ENCODE data around the gene OR7A17.

Gene OR7A17

DNA sequence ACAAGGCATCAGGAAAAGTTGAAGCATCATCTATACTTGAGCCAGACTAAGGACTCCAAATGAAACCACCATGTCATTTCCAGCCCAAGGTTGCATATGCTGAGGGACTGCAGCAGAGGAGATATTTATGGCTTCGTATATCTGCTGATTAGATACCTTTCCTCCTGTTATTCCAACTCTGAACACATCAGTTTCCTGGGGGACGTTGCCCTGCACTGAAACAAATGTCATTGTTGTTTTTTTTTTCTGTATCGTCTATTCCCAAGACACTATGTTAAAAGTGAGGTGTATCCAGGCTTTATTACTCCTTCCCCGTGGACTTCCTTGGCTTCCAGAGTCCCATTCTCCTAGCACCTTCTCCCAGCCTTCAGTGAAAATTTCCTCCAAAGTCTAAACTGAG lies at the start of gene OR7A17:
Gene OR7A17 (minus strand): TSS at position 101 of the 400 bp plus-strand sequence. CDS start 4,777 bp downstream, outside the sequence.
- DNase-seq = no peak

DNA sequence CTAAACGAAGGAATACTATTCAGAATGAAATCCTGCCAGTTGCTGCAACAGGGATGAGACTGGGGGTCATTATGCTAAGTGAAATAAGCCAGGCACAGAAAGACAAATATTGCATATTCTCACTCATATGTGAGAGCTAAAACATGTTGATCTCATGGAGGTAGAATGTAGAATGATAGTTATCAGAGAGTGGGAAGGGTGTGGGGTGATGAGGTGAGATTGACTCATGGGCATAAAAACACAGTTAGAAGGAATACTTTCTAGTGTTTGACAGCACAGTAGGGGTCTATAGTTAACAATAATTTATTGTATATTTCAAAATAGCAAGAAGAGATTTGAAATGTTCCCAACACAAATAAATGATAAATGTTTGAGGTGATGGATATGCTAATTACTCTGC lies 47.6 kb upstream of the OR7A17 start:
- no peak for DNase-seq

DNA sequence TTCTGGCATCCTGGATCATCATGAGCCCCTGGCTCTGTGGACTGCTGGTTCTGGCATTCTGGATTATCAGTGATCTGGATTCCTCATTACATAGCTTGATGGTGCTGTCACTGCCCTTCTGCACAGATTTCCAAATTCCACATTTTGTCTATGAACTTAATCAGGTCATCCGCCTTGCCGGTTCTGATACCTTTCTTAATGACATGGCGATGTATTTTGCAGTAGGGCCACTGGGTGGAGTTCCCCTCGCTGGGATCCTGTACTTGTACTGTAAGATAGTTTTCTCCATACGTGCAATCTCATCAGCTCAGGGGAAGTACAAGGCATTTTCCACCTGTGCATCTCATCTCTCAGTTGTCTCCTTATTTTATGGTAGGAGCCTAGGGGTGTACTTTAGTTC lies 30.9 kb upstream of the OR7A17 start:
- no peak for DNase-seq

DNA sequence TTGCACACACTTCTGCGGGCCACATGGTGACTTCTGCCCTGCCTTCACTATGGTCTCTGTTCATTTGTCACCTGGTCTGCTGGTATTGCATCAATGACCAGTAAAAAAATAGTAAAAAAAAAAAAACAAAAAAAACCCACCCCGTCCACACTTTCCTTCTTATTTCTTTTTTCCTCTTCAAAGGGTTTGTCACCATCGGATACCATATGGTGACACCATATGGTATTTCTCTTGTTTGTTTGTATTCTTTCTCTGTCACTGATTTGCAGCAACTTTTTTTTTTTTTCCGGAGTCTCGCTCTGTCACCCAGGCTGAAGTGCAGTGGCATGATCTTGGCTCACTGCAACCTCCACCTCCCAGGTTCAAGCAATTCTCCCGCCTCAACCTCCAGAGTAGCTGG lies 29.2 kb upstream of the OR7A17 start:
- DNase-seq = no peak

DNA sequence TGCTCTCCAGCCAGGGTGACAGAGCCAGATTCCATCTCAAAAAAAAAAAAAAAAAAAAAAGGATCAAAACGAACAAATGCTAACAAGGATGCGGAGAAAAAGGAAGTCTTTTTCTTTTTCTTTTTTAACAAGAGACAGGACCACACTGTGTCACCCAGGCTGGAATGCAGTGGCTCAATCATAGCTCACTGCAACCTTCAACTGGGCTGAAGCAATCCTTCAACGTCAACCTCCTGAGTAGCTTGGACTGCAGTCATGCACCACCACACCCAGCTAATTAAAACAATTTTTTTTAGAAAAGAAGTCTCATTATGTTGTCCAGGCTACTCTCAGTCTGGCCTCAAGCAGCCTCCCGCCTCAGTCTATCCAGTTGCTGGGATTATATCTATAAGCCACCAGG lies 20.8 kb upstream of the OR7A17 start:
- DNase-seq = no peak

DNA sequence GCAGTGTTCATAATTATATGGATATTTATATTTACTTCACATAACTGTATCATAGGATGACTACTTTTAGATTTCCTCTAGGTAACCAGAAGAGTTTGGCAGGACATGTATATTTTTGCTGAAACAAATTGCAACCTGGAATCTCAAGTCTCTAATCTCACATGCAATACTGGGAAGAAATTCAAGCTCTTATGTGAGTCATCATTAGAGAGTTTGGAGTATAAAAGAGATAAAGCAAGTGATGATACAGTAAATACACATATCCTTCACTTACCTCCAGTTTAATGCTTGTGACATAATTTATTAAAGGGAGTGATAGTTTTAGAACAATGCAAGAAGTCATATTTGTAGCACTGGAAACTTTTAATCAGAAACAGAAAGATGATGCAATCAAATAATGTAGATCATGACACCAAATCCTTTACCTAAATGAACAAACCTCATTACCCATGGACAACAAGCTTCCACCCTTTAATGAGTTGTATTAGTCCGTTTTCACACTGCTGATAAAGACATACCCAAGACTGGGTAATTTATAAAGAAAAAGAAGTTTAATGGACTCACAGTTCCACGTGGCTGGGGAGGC lies 15.8 kb upstream of the OR7A17 start:
- no peak for DNase-seq

DNA sequence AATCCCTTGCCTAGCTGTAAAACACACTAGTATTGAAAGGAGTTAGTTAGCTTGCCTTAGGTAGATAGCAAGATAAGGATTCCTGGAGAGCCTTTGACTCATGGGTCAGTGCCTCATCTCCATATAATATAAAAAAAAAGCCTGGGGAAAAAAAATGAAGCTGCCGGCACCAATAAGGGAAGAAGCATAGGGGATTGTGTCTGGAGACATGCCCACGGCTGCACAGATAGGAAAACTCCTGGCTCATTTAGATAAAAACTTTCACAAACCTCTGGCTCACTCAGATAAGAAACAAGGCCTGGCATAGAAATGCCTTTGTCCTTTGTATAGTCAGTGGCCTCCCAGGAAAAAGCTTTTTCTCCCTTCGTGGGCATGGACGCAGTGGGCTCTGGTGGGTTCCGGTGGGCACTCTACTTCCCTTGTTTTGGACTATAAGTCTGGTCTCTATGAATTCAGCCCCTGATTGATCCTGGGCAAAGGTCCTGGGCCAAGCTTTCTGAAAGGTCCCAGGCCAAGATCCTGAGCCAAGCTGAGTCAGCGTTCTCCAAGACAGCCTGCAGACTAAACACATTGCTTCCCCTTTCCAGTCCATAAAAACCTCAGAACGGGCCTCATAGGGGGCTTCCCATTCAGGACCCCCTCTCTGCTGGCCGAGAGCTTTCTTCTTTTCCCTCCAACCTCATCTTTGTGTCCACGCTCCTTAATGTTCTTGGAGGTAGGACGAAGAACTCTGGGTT lies 4.9 kb upstream of the OR7A17 start:
- no peak for DNase-seq

DNA sequence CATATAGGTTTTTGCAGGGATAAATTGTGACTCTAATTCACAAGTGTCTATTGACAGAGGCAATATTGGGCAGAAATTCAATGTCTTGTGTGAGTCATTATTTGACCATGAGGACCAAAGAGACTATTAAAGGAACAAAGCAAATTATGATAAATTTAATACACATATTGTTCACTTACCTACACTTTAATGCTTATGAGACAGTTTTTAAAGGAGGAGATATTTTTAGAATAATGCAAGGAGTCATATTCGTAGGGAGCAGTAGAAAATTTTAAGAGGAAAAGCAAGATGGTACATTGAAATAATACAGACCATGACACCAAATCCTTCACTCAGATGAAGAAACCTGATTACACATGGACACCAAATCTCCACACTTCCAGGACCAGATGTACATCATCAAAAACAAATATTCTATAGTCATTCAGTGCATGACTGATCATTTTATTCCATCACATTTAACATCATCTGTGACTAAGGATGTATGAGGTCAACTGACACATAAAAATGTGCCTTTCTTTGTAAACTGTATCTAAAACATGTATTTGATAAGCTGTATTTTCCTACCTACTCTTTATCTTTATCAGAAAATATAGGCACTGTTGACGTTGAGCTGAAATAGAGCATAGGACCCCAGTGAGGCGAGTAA lies 4.2 kb upstream of the OR7A17 start:
- DNase-seq = no peak

DNA sequence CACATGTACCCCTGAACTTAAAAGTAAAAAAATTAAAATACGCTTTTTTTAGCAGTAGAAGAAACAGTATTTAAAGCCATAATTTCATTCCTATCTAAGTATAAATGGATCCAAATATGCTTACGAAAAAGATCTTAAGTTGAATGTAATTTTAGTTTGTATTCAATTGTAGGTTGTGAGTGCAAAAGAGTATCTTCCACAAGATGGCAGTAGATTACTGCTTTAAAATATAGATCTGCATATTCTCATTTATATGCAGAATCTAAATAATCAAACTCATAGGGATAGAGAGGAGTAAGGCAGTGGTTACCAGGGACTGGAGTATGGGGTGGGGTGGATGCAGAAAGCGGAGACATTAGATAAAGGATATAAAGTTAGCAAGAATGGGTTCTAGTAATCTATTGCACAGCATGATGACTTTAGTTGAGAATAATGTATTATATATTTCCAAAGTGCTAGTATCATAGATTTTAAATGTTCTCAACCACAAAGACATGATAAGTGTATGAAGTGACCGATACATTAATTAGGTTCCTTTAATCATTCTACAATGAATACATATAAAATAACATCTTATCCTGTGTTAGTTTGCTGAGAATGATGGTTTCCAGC lies 14.2 kb downstream of the OR7A17 start:
- DNase-seq = no peak

DNA sequence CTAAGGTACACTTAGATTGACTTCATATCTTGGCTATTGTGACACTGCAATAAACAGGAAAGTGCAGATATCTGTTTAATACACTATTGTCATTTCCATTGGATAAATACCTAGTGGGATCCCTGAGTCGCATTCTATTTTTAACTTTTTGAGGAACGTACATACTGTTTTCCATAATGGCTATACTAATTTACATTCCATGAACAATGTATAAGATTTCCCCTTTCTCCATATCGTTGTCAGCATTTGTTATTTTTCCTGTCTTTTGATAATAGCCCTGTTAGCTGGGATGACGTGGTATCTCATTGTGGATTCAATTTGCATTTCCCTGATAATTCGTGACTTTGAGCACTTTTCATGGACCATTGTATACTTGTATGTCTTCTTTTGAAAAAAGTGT lies 17.4 kb downstream of the OR7A17 start:
- DNase-seq = no peak

DNA sequence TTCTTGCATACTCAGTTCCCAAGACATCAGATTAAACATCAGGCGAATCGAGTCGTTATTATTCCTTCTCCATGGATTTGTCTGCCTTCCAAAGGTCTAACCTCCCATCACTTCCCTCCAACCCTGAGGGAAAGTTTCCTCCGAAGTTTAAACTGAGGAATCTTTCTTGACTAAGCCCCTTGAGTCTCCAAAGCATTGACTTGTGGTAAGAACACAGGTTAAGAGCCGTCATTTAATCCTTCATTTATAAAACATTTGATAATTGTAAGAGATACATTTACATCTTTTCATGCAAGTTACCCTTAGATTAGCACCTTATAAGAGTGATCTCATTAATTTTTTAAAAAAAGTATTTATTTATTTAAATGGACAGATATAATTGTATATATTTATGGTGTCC lies 37.1 kb downstream of the OR7A17 start, which contains the start of gene OR7A10:
Gene OR7A10 (minus strand): TSS at position 101 of the 400 bp plus-strand sequence. CDS start 7,045 bp downstream, outside the sequence.
- DNase-seq = no peak

DNA sequence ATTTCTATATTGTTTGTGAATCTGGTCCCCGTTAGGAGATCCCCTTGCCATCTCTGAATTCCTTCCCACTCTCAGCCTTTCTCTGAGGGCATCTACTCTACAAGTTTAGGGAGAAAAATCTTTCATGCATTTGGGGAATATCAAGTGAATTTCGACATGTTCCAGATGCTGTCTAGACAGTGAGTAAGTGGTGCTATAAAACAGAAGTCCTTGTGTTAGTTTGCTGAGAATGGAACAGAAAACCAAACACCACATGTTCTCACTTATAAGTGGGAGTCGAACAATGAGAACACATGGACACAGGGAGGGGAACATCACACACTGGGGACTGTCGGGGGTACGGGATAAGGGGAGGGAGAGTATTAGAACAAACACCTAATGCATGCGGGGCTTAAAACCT lies 42.4 kb downstream of the OR7A17 start:
- DNase-seq = no peak

DNA sequence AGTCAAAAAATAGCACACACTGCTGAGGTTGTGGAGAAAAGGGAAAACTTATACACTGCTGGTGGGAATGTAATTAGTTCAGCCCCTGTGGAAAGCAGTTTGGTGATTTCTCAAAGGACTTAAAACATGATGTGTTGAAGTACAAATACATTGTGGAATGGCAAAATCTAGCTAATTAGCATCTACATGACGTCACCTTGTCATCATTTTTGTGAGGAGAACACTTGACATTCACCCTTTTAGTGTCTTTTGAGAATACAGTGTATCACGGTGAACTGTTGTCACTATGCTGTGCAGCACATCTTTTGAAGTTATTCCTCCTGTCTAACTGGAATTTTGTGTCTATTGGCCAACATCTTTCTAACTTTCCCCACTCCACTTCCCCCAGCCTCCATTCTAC lies 42.8 kb downstream of the OR7A17 start:
- DNase-seq = no peak

DNA sequence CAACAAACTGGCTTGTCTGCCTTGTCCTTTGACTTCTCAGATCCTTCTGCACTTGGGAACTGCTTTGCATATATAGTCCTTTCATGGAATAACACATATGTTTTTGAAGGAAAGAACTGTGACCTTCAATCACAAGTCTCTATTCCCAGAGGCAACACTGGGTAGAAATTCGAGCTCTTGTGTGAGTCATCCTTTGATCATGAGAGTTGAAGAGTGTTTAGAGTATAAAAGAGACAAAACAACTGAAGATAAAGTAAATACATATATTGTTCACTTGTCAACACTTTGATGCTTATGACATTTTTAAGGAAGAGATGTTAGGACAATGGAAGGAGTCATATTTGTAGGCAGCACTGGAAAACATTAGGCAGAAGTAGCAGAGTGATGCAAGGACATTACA lies 45.7 kb downstream of the OR7A17 start:
- no peak for DNase-seq

DNA sequence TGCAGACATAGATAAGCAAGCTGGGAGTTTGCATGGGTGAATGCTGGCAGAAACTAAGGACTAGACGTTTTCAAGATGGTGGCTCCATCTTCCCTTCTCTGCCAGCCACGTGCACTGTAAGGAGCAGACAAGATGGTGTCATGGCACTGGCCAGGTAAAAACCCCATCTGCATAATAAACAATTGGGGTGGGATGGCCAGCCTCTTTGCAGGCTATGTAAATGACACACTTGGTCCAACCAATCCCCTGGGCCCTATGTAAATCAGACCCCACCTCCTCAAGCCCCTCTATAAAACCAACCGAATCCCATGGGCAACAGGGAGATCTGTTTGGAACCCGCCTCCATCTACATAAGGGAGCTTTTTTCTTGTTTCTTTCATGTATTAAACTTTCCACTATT lies 48.5 kb downstream of the OR7A17 start:
- DNase-seq = no peak

DNA sequence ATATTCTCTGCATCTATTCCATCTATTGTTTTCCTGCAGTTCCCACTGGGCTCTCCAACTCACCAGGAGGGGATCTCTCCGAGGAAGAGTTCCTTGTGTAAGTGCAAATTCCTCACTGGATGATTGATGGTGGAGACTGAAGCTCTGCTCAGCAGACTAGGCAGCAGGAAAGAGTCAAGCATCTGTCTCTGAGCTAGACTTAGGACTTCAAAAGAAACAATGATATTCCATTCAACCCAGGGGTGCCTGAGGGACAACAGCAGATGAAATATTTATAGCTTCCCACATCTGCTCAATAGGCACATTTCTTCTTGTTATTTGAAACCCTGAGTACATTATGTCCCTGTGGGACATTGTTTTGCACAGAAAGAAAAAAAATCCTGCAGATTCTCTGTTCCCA lies 50.9 kb downstream of the OR7A17 start, which contains the start of the genes OR7A5 and OR7C1:
Gene OR7A5 (minus strand): TSS at position 175 of the 400 bp plus-strand sequence. CDS start 6,944 bp downstream, outside the sequence.
Gene OR7C1 (minus strand): TSS at position 175 of the 400 bp plus-strand sequence. CDS start 35,049 bp downstream, outside the sequence.
- DNase-seq = no peak

DNA sequence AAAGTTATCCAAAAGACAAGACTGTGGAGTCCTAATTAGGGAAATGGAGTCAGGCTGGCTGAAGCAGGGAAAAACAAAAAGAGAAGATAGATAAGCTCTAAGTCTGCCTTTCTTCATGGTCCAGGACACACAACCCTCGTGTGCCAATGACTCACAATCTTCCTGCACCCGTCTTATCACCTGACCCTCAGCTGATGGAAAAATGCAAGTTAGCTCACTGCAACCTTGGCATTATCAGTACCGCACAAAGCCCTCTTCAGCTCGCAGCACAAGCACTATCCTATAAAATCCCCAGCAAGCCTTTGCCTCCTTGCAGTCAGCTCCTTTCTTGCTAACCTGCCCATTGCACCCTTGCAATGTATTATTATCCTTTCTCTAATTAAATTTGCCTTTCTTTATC lies 55.2 kb downstream of the OR7A17 start:
- DNase-seq = no peak

All from activated effector memory CD4-positive, alpha-beta T cell treated with anti-CD3 and anti-CD28 coated beads, Interleukin-2, amount 50 U/mL, for 16 hours (primary cell).